NCI-H1694 (cell line): Measurements from ENCODE around the gene PCTP.

ENCODE experiments used
- DNase-seq: peaks from one replicate; lab custom pipeline; 2025; lab: John Stamatoyannopoulos, UW

PCTP gene

DNA sequence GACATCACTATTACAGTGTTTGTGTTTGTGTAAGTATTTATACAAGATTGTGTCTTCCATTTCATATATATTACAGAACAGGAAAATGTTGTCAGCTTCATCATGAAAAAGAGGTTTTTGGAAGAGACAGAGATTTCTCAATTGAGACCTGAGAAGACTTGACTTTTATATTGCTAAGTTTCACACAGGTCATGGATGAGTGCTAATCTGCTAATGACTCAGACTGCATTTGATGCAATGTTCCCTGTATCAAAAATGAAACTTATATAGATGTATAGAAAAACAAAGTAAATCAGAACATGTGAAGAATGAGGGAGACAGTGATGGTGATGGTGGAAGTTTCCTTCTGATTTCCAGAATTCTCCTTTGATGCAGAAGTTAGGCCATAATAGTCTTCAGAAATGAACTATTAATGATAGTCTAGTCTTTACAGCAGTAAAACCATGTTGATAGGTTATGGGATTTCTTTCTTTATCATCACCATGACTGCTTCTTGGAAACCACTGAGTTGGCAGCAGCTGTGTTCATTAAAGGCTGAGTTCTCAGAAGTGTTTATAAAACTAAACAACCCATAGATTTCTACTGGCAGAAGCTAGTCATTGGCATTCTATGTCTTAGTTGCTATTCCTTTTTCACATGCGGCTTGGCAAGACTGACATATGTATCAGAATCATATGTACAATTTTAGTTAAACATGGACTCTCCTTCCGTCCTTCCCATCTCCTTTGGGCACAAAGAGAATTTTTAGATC is 56.1 kb downstream of the PCTP start:
- no peak for DNase-seq

DNA sequence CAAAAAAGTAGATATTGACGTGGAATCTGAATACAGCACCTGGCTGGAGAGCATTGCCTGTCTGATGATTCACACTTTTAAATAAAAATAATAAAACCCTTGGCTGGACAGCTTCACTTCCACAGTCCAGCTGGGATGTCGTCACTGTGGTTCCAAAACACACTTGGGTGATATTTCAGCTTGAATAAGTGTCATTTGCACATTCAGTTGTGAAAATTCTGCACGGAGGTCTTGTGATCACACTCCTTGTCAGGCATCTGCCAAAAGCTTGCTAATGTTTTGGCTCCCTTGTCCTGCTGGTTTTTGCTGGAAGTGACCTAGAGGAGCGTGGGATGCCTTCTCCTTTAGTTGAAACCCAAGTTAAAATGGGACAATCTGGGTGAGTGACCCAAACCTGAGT is 60.7 kb downstream of the PCTP start:
- no peak for DNase-seq

GRCh38 chr17:55812323-55812722 is 61.5 kb downstream of the PCTP start:
- DNase-seq: no peak

DNA sequence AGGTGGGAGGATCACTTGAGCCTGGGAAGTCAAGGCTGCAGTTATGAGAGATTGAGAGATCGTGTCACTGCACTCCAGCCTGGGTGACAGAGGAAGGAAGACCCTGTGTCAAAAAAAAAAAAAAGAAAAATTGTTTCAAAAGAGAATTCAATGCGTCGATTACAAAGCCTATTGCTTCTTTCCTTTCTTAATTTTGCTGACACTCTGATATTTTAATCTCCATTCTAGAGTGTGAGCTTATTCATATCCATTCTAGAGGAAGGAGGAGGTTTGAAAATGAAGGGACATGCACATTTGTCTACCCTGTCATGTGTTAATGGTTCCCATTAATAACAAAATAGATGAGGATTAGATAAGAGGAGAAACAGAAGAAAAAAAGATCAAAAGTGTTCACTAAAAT is 63.1 kb downstream of the PCTP start:
- no peak for DNase-seq

- DNase-seq: no peak
Observed at GRCh38 chr17:55814377-55814776, 63.5 kb downstream of the PCTP start.

GRCh38 chr17:55816532-55817396 is 65.9 kb downstream of the PCTP start:
- DNase-seq: no peak

DNA sequence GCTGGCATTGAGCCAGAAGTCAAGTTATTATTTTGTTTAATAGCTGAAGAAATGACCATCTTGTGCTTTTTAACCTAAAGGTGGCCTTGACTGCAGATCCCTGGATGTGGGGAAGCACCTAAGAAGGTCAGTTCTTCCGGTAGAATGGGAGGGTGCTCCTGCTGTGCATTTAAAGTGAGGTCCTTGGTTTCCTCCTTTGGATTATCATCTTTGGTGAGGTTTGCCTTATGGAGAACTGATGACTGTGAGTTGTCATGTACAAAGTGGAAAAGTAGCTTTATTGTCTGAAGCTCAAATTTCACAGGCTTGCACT is 66.5 kb downstream of the PCTP start:
- no peak for DNase-seq

GRCh38 chr17:55818026-55818425 is 67.2 kb downstream of the PCTP start:
- no peak for DNase-seq

- no peak for DNase-seq
Observed at GRCh38 chr17:55818451-55819375, 67.9 kb downstream of the PCTP start.

DNA sequence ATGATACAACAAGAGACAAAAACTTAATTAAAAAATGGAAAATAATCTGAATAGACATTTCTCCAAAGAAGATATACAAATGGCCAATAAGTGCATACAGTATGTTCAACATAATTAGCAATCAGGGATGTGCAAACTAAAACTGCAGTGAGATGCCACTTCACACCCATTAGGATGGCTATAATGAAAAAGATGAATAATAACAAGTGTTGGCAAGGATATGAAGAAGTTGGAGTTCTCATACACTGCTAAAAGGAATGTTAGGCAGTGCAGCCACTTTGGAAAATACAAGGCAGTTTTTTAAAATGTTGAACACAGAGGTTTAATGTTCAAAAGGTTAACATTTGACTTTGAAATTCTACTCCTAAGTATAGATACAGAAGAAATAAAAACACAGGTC is 69.8 kb downstream of the PCTP start:
- DNase-seq: no peak

DNA sequence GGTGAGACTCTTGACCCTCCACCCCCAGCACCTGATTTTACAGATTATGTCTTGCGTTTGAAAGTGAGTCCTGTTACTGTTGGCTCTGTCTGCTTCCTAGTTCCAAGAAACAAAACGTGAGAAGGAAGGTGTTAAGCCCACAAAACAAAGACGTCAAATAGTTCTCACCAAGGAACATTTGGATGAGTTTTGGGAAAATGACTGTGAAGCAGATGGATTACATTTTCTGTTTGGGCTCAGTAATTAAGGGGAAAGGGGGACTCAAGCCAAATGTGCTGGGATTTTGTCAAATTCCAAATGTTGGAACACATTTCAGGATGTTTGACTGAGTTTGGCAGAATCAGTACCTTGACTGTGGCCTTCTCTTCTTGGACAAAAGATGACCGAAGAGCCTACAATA is 71.2 kb downstream of the PCTP start:
- no peak for DNase-seq

- DNase-seq: peak; percentile 6
Observed at GRCh38 chr17:55825213-55825612, 74.4 kb downstream of the PCTP start.
